Measurements from ENCODE around the gene CD36.

GRCh38 chr7:80666376-80666775 is 27.9 kb downstream of the CD36 start:
- TF ChIP-seq CTCF (IDR thresholded peaks at IDR 0.05; ENCODE audit: poor library complexity, severe bottlenecking): no peak
- no peak for TF ChIP-seq RAD21 (conservative IDR thresholded peaks at IDR 0.05)
- TF ChIP-seq POLR2AphosphoS5 (IDR thresholded peaks at IDR 0.05): no peak
- no peak for TF ChIP-seq EZH2 (IDR thresholded peaks at IDR 0.05; ENCODE audit: borderline replicate concordance, insufficient read depth, low read length, poor library complexity, severe bottlenecking)
- no peak for TF ChIP-seq EP300 (conservative IDR thresholded peaks at IDR 0.05; ENCODE audit: poor library complexity, severe bottlenecking)
- TF ChIP-seq REST (IDR thresholded peaks at IDR 0.05; ENCODE audit: borderline replicate concordance): no peak
